Stomach (tissue), 9 donors: ENCODE results near the gene NOSTRIN. TPM values are rescaled to one million over a fixed set of nuclear protein-coding genes. Genes with fewer than 3 reads are reported as not detected.

Experiments used
- DNase-seq, 2 donors: peaks; one replicate each; pipeline versions ENCODE4 v3.0.0 to v3.0.0-alpha.2; 2013 to 2019
- H3K27ac ChIP-seq, 5 donors: fragments of 200-600 bp in 4 of 5; sonication (generic) in 4 of 5; one replicate each; pipeline ENCODE4 v1.5.1; 2013 to 2019; ENCODE audit warnings: mild to moderate bottlenecking in 1 of 5, moderate library complexity in 1 of 5
- H3K27me3 ChIP-seq, 3 donors: fragments of 200-600 bp; sonication (generic); one replicate each; pipeline ENCODE4 v1.5.1; 2017 to 2019; ENCODE audit warnings: mixed run types in 1 of 3
- H3K36me3 ChIP-seq, 4 donors: fragments of 200-600 bp; sonication (generic); 1 replicate in 3 of 4; 2 replicates in 1 of 4; pipeline ENCODE4 v1.5.1; 2016 to 2019
- H3K4me1 ChIP-seq, 4 donors: fragments of 200-600 bp; sonication (generic); one replicate each; pipeline ENCODE4 v1.5.1; 2016 to 2019
- H3K4me3 ChIP-seq, 4 donors: fragments of 200-600 bp; sonication (generic) in 3 of 4; one replicate each; pipeline ENCODE4 v1.5.1; 2016 to 2019; ENCODE audit warnings: mild to moderate bottlenecking in 1 of 4
- H3K9me3 ChIP-seq, 4 donors: fragments of 200-600 bp; sonication (generic); one replicate each; pipeline ENCODE4 v1.5.1; 2016 to 2019
- CTCF ChIP-seq, 7 experiments: fragments of 450-650 bp in 4 of 7; fragments of 200-600 bp in 3 of 7; sonication (generic) in 3 of 7; IDR thresholded peaks; one replicate each; pipeline ENCODE4 v1.5.1; 2016 to 2019; ENCODE audit warnings: antibody characterized with exemption in 7 of 7, control low read depth in 2 of 7, mild to moderate bottlenecking in 1 of 7
- EP300 ChIP-seq: sonication (generic); formaldehyde crosslinking; IDR thresholded peaks from one replicate; pipeline ENCODE4 v1.6.1; 2017; ENCODE audit warnings: antibody characterized with exemption
- POLR2A ChIP-seq, 4 donors: fragments of 450-650 bp; IDR thresholded peaks; one replicate each; pipeline ENCODE4 v1.6.1; 2016; ENCODE audit warnings: antibody characterized with exemption in 4 of 4, control low read depth in 2 of 4, mild to moderate bottlenecking in 1 of 4, moderate library complexity in 1 of 4
- POLR2AphosphoS5 ChIP-seq, 3 donors: sonication (generic); formaldehyde crosslinking; IDR thresholded peaks; one replicate each; pipeline ENCODE4 v1.6.1; 2016; ENCODE audit warnings: antibody characterized with exemption in 3 of 3
- WGBS, 5 donors: extraction: QIAGEN DNeasy Blood & Tissue Kit in 3 of 5; methylation state at CpG; one replicate each; pipeline versions ENCODE4 v1.1.5 to v1.1.7; 2013 to 2018; 5-methylcytosine and 5-hydroxymethylcytosine counted together
- intact Hi-C: fragments of 100-400 bp; cut with DNase I; formaldehyde crosslinking; loops from one replicate; pipeline ENCODE4 v1.15.1; 2023; ENCODE audit warnings: low total_unique reads
- polyA plus RNA-seq, 3 donors: library from polyadenylated mRNA; stranded (reverse); fragments of 200-250 nt; gene quantifications; one replicate each; pipeline ENCODE4 v1.2.3, GENCODE V29; 2013
- total RNA-seq, 5 donors: library from RNA; depleted of rRNA; stranded (reverse); fragments of >200 nt; gene quantifications; one replicate each; pipeline versions ENCODE4 v1.1.0 to v1.2.3, GENCODE V29; 2014 to 2016
- donor health status: healthy with polysubstance abuse.
- donor health status: Bipolar disorder and iron deficiency.
- donor health status: healthy.

The NOSTRIN gene
- total and polyA plus RNA-seq, 8 donors, result 13.3 to 117 (median 49.4) TPM

DNA sequence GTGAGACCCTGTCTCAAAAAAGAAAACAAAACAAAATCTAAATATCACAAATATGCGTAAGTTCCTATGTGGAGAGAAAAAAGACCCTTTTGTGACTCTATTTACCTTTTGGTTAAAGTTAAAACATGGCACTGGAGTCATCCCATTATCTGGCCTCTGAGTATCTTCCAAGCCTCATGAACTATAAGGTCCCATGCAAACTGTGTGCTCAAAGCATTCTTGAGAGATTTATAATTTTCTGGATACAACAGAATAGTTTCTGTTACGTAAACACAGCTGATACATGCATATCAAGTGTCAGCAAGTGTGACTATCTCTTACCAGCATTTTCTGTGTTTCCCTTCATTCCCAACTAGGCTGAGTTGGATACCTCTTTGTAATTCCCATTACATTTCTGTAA, 8.8 kb upstream of the NOSTRIN start:
- Histone ChIP-seq H3K27me3 (no peaks in the 10 kb centered on the region), H3K27ac (no peak overlapping the region), H3K4me1 (peaks cover 0 to 5% (median 0%) of the 10 kb centered on the region in 4 donors), H3K9me3 (no peaks in the 10 kb centered on the region), H3K4me3 (no peak overlapping the region), H3K36me3 (no peaks in the 10 kb centered on the region)
- TF ChIP-seq POLR2A (IDR thresholded peaks at IDR 0.05) (no peak), EP300 (no peak), CTCF (IDR thresholded peaks at IDR 0.05) (no peak), POLR2AphosphoS5 (IDR thresholded peaks at IDR 0.05) (no peak)
- 31 to 72% (median 48%) methylated on average over 2 of the region's 2 CpGs for WGBS, 5 donors
- intact Hi-C loops, result no loop called here
- DNase-seq, result no peak

DNA sequence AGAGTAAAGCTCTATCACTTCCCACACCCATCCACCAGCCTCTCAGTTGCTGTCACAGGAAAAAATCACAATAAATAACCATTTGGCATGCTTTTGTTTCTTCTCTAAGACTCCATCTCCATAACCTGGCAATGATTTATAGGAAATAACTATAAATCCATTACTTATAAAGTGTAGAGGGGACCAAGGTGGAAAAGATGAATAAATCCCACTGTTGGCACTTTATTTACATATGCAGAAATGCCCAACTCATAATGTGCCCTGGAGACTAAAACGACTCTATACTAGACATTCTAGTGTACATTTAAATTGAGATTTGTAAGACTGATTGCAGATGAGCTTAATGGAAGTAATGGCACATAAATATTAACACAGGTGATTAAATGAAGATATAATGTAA, 7.5 kb upstream of the NOSTRIN start:
- H3K27me3 ChIP-seq, result no peaks in the 10 kb centered on the region
- H3K9me3 ChIP-seq, result no peaks in the 10 kb centered on the region
- TF ChIP-seq EP300 (no peak), POLR2A (IDR thresholded peaks at IDR 0.05) (no peak), CTCF (IDR thresholded peaks at IDR 0.05) (no peak), POLR2AphosphoS5 (IDR thresholded peaks at IDR 0.05) (no peak)
- 24 to 58% (median 50%) methylated on average over 1 of the region's 1 CpG for WGBS, 5 donors
- no peak for DNase-seq
- intact Hi-C loops, result no loop called here
- no peak overlapping the region for H3K27ac ChIP-seq
- H3K4me1 ChIP-seq, result peaks cover 0 to 11% (median 3%) of the 10 kb centered on the region in 4 donors
- no peaks in the 10 kb centered on the region for H3K36me3 ChIP-seq
- no peak overlapping the region for H3K4me3 ChIP-seq

GRCh38 chr2:168796090-168796577, 6.3 kb upstream of the NOSTRIN start:
- Histone ChIP-seq H3K36me3 (no peaks in the 10 kb centered on the region), H3K27ac (peak overlapping the region; percentile 2 to 55 (median 34)), H3K9me3 (no peaks in the 10 kb centered on the region), H3K4me3 (no peak overlapping the region), H3K4me1 (peaks cover 0 to 11% (median 3%) of the 10 kb centered on the region in 4 donors), H3K27me3 (no peaks in the 10 kb centered on the region)
- TF ChIP-seq POLR2AphosphoS5 (IDR thresholded peaks at IDR 0.05), result no peak
- no peak for TF ChIP-seq POLR2A (IDR thresholded peaks at IDR 0.05)
- no peak for TF ChIP-seq CTCF (IDR thresholded peaks at IDR 0.05)
- no peak for TF ChIP-seq EP300
- DNase-seq, result no peak
- 79 to 84% (median 82%) methylated on average over 8 to 9 of the region's 9 CpGs for WGBS, 5 donors
- intact Hi-C loops, result no loop called here

DNA sequence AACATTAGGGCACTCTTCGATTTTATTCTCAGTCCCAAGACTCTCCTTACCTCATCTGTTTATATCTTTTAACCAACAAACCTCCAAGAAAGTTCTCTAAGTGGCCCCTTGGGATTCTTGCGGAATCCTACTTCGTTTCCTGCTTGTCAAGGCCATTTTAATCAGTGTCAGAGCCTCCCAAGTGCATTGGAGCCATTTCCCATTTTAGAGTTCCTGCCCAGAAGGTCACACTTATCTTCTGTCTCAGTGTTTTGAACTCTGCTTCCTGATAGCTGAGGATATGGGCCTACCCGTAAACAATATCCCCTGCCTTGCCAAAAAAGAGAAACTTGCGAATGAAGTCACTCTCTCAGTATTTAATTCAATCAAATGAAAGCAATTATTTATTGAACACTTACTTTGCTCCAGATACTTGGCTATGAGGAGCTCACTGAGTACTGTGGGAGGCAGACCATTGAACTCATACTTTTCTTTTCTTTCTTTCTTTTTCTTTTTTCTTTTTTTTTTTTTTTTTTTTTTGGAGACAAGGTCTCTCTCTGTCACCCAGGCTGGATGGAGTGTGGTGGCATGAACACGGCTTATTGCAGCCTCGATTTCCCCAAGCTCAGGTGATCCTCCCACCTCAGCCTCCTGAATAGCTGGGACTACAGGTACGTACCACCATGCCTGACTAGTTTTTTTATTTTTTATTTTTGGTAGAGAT, 5.7 kb upstream of the NOSTRIN start:
- no peaks in the 10 kb centered on the region for H3K9me3 ChIP-seq
- H3K27me3 ChIP-seq, result no peaks in the 10 kb centered on the region
- peak overlapping the region in 4 of 5 donors; percentile 17 to 55 (median 36) for H3K27ac ChIP-seq
- intact Hi-C loops, result no loop called here
- no peaks in the 10 kb centered on the region for H3K36me3 ChIP-seq
- H3K4me1 ChIP-seq, result peaks cover 0 to 11% (median 4%) of the 10 kb centered on the region in 4 donors
- 75 to 79% (median 78%) methylated on average over 8 of the region's 8 CpGs for WGBS, 5 donors
- no peak overlapping the region for H3K4me3 ChIP-seq
- DNase-seq, result peak in 1 of 2 donors; percentile 47
- TF ChIP-seq POLR2A (IDR thresholded peaks at IDR 0.05) (no peak), POLR2AphosphoS5 (IDR thresholded peaks at IDR 0.05) (peak in 1 of 3 donors; percentile 33)

- Histone ChIP-seq H3K36me3 (no peaks in the 10 kb centered on the region), H3K27ac (peak overlapping the region in 2 of 5 donors; percentile 29 to 42), H3K4me1 (peaks cover 0 to 14% (median 6%) of the 10 kb centered on the region in 4 donors), H3K4me3 (no peak overlapping the region), H3K27me3 (no peaks in the 10 kb centered on the region), H3K9me3 (no peaks in the 10 kb centered on the region)
- intact Hi-C loops, result no loop called here
- no peak for TF ChIP-seq POLR2A (IDR thresholded peaks at IDR 0.05)
- no peak for TF ChIP-seq CTCF (IDR thresholded peaks at IDR 0.05)
- TF ChIP-seq EP300, result no peak
- TF ChIP-seq POLR2AphosphoS5 (IDR thresholded peaks at IDR 0.05), result no peak
- peak in 1 of 2 donors; percentile 69 for DNase-seq
Measured at GRCh38 chr2:168797286-168797655, 5.2 kb upstream of the NOSTRIN start.
